Measurements from ENCODE around the gene CLCNKB.

CLCNKB gene

DNA sequence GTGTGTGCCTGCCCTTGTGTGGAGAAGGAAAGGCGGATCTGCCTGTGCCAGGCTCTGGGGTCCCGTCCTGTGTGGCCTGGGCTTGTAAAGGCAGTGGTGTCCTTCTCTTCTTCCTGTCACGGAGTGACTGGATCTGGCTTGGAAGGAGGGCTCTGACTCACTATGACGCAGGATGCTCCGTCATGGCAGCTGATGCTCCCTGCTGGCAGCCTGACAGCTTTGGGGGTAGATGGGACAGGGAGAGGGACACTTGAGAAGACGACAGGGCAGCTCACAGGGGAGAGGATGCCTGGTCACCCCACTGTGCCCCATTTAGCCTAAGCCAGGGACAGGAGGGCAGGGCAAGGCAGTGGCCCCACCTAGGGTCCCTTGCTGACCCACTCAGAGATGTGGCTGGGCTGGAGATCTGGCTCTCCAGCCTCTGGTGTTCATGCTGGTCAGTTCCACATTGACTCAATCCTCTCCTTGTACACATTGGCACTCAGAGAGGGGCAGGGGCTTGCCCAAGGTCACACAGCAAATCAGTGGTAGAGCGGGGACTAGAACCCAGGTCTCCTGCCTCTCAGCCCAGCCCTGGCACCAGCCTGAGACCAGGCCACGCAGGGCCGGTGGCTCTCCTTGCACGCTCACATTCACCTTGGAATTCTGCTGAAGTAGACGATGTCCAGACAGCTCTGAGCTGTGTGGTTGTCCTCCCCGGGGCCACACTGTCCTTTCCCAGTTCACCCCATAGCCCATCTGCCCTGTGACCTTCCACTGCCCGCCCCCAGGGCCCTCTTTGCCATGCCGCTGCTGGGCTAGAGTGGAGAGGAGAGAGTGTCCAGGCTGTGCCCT, 32.7 kb downstream of the CLCNKB start:
- DNase-seq (ENCODE audit: low read depth): no peak

DNA sequence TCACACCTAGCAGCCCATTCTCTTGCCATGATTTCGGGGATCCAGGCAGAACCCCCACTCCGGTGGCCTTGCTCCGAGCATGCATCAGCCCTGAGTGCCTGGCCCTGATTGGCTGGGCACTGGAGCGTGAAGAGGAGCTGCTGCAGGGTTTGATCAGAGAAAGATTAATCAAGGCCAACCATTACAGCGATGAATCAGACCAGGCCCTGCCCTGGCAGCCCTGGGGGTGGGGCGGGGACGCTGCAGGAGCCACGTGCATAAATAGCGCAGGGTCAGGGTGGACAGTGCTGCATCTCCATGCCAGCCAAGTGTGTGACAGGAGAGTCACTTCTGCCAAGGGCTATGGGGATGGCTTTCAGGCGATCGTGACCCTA, 33.3 kb downstream of the CLCNKB start:
- DNase-seq (ENCODE audit: low read depth): no peak

DNA sequence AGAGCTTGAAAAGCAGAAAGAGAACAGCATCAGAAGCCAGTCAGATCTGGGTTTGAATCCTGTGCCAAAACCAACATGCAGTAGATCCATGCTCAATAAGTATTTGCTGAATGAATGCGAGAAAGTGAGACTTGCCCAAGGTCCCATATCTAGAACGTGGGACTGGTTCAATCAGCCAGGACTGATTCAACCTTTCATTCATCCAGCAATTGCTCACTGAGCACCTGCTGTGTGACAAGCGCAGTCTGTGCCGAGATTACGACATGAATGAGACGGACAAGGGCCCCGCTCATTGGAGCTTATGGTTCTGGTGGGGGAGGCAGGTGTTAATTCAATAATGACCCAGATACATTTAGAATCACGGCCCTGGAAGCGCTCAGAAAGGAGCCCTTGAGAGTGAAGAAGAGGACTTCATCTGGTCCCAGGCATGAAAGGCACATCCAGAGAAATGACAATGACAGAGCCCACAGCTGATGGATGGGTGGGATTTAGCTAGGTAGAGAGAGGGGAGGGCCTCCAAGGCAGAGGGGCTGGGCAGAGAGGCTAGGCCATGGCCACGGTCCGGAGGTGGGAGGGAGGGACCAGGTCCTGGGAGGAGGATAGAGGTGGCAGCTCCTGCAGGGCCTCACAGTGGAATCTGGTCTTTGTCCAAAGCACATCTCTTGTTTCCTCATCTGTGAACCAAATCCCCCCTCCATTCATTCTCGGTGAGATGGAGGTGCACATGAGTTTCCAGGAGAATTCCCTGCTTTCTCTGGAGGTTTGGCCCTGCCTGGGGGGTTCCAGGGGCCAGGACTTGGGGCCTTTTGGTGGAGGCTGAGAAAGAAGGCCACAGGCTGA, 34.0 kb downstream of the CLCNKB start:
- DNase-seq (ENCODE audit: low read depth): no peak

DNA sequence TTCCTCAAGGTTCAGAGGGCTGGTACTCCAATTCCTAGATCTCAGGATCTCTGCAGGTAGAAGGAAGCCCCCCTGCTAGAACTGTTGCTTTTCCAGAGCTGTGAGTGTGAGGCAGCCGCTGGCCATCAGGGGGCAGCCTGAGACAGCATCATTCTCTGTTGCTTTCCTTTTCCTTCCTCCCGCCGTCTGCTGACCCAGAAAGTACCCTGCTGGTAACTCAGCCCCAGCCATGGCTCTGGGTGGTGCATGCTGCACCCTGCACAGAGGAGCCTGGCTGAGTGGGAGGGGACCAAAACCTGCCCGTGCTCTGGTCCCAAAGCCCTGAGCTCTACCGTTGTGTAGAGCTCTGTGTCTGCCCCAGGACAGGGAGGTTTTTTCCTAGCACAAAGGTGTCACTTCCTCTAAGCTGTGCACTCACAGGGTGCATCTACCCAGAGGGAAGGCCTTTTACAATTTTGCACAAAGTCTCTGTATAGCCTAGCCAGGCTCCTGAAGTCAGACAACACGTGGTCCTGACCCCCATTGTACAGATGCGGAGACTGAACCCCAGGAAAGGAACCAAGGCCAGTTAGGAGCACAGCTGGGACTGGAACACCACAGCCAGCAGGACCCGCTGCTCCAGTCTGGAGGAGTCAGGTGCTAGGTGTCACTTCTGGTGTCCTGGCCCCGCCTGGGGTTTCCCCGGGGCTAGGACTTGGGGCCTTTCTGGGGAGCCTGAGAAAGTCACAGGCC, 35.5 kb downstream of the CLCNKB start:
- peak; percentile 51 for DNase-seq (ENCODE audit: low read depth)

DNA sequence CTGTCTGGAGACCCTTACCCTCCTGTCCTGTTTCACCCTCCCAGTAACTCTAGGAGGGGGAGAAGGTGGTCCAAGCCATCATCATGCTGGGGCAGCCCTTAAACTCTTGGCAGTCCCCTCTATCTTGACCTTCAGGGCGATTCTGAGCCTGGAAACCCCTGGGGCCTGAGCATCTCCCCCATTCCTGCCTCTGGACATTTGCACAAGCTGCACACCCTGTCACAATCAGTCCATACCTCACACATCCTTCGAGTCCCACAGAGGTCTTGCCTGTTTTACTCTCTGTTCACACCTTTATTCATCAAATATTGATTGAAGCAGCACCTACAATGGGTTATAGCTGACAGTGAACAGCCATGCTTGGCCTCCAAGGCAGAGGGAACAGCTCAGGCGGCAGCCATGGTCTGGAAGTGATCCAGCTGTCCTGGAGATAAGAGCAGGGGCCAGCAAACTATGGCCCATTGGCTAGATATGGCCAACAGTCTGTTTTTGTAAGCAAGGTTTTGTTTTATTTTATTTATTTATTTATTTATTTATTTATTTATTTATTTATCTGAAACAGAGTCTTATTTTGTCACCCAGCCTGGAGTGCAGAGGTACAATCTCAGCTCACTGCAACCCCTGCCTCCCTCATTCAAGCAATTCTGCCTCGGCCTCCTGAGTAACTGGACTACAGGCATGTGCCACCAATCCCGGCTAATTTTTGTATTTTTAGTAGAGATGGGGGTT, 37.0 kb downstream of the CLCNKB start:
- no peak for DNase-seq (ENCODE audit: low read depth)

DNA sequence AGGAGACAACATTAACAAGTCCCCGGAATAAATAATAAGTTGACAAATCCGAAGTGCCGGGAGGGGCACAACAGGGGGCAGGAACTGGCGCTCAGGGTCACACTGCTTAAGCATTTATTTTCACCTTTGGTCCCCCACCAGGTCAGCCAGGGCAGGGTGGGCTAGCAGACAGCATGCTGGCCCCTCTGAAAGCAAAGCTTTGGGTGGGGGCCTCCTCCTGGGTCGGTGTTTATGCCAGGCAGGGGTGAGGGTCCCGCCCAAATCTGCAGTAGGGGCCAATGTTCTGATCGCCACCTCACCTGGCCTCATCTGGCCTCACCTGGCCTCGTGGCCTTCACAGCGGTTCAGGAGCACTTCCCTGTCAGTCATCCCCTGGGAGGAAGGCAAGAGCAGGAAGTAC, 38.1 kb downstream of the CLCNKB start:
- no peak for DNase-seq (ENCODE audit: low read depth)

DNA sequence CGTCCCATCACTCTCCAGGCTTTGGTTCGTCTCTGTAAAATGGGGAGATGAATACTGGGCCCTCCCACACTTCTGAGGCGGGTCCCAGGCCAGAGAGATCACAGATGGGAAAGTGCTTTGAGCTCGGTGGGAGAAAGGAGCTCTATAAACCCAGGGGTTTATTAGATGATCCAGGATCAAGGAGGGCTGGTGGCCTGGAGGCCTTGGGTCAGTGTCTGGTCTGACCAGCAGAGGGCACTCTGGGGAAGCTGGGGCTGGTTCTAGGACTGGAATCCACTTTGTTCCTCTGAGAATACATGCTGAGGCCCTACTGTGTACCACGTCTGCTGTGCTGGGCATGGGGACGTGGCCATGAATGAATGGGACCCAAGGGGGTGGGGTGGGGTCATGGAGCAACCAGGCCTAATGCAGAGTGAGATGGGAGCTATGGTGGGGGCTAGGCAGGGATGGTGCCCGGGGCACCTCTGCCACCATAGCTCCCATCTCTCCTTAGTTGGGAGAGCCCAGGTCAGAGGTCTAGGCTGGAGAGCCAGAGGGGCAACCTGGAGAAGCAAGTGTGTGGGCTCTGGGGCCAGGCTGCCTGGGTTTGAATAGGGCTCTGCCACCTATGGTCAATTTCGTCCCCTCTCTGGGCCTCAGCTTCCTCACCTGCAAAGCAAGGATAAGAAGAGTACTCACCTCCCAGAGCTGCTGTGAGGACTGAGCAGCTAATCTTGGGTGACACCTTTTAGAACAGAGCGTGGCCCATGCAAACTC, 38.9 kb downstream of the CLCNKB start:
- DNase-seq (ENCODE audit: low read depth): peak; percentile 30

DNA sequence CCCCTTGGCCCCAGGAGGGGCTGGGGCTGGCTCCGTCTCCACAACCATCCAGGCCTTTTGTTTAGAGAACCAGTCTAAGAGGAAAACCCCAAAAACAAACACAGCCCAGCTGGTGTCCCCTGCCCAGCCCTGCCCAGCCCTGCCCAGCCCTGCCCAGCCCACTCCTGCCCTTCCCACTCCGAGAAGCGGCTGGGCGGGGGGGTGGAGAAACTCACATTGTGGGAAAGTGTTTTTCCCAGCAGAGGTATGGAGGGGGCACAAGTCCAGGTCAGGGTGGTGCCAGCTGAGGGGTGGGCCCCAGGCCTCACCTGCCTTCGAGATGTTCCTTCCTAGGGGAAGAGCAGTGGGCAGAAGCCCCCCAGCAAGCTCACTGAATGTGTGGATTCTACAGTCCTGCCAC, 39.9 kb downstream of the CLCNKB start:
- DNase-seq (ENCODE audit: low read depth): no peak

DNA sequence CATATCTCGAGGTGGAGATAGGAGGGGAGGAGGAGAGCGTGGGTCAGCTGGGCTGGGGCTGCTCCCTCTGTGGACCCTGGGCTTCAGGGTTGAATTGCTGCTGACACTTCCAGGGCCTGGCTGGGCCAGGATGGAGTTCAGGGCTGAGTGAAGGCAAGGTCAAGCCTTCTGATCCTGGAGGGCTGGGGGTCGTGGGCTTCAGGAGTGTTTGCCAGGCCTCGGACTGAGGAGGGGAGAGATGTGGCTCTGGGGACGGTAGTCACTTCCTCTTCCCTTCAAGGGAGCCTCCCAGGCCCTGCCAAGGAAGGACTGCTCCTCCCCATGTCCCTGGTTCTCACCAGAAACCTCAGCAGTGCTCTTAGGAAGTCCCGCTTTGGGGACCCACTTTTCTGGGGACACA, 41.9 kb downstream of the CLCNKB start:
- DNase-seq (ENCODE audit: low read depth): no peak

DNA sequence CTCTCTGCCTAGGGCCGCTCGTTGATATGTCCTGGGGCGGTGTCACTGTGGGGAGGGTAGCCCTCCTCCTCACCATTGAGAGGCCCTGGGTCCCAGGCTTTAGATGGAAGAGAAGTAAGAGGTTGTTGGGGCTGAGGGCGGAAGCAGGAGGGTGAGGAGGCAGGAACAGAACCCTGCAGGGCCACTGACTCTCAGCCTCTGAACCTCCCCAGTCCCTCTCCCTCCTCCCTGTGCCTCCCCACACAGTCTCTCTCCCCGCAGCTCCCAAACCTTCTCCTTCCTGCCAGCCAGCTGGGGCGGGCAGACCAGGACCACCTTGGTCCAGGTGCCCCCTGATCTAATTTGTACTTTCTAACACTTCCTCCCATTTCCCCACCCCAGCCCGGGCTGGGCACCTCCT, 44.2 kb downstream of the CLCNKB start:
- DNase-seq (ENCODE audit: low read depth): no peak

DNA sequence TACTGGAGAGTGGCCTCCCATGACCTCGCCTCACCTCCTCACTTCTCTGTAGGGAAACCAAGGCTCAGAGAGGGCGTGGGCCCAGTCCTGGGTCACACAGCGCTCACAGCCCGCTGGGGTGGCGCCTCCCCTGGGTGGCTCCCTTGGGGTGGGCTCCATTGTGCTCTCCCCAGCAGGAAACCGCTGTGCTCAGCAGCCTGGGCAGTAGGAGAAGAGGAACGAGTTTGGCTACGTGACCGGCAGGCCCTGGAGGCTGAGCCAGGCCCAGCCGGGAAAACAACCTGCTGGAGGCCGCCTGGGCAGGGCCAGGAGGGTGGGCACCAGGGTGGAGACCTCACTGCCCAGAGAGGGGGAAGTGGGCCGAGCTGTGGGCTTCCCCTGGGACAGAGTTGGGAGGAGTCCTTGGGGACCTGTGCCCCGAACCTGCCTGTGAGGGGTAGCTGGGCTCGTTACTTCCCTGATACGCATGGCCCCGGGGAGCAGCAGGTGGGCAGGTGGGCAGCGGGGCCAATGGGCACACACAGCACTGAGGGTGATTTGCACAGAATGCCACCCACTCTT, 44.8 kb downstream of the CLCNKB start:
- DNase-seq (ENCODE audit: low read depth): no peak

DNA sequence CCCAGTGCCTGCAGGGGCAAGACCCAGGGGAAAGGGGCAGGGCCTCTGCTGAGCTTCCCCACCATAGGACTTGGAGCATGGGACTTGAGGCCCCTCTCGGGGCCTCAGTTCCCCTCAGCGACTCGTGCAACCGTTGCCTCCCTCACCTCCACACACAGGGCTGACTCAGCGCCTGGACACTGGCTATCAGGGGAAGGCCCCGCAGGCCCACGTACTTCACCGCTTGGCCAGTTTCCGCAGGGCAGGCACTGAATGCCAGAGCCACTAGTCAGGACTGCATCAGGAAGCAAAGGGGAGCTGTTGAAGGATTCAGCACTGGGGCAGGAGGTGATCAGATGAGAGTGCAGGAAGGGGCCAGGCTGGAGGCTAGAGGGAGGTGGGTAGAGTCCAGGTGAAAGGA, 45.4 kb downstream of the CLCNKB start:
- no peak for DNase-seq (ENCODE audit: low read depth)

DNA sequence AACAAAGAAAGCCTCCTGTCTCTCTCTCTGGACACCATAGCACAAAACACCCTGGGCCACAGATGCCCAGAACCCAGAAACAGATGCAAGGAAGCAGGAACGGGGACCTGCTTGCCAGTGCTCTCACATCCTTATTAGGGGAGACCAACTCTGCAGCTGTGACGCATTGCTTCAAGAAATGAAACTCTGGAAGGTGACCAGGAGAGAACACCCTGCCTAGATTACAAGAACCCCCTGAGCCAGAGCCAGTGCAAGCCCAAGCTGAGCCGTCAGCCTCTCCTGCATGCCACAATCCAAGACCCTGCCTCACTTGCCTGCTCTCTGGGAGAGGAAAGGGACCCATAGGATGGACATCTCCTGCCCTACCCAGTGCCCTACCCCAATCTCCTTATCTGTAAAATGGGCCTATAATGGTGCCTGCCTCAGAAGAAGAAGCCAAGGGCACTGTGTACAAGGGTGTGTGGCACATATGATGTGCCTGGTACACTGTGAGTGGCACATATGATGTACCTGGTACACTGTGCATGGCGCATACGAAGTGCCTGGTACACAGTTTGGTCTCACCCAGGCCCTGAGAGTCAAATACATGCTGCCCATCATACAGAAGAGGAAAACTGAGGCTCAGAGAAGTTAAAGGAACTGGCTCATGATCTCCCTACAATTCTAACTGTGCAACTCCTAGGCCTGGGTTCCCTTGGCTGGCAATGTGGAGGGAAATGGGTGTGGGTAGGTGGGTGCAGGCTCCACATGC, 46.7 kb downstream of the CLCNKB start:
- no peak for DNase-seq (ENCODE audit: low read depth)

DNA sequence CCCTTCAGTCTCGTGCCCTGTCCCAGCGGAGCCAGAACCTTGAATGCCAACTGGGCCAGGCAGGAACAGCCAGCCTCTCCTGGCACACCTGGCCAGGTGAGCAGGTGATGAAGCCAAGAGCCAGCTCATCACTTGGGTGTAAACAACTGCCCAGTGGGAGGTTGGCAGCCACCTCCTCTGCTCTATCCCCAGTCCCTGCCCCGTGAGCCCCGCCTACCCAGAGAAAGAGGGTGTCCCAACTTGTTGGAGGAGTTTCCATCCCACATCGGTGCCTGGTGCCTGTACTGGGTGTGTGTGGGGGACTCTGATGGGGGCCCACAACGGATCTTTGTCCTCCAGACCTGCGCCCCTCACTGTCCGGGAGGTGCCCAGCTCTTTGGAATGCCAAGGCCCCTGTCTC, 47.7 kb downstream of the CLCNKB start:
- DNase-seq (ENCODE audit: low read depth): no peak

DNA sequence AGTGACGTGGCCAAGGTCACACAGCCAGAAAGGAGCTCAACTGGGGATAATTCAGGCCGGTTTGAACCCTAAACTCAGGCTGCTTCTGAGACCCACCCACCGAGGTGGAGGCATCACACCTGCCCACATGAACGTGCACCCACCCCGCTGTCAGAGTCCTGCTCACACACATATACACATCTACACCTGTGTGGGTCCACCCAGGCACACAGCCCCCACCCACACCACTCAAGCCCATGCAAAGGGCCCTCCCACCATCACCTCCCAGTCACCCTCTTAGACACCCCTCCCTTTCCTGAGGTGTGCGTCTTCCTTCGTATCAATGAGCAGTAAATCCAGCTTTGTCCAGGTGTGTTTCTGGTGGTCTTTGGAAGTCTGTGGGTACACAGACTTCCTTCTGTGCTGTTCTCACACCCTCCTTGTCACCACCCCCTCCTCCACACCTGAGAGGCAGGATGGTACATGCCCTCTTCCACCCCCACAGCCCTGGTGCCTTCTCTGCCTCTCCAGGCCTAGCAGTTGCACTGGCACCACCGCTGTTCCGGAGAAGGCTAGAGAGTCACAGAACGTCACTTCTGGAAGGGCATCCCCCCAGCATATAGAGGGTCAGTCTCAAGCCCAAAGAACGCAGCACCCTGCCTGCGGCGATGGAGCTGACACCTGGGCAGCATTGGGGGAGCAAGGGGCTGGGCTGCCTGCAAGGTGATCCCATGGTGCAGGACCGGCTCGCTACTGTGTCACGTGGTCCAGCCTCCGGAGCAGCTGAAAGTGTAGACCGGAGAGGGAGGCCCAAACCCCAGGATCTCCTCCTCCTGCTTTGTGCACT, 48.7 kb downstream of the CLCNKB start:
- DNase-seq (ENCODE audit: low read depth): no peak

DNA sequence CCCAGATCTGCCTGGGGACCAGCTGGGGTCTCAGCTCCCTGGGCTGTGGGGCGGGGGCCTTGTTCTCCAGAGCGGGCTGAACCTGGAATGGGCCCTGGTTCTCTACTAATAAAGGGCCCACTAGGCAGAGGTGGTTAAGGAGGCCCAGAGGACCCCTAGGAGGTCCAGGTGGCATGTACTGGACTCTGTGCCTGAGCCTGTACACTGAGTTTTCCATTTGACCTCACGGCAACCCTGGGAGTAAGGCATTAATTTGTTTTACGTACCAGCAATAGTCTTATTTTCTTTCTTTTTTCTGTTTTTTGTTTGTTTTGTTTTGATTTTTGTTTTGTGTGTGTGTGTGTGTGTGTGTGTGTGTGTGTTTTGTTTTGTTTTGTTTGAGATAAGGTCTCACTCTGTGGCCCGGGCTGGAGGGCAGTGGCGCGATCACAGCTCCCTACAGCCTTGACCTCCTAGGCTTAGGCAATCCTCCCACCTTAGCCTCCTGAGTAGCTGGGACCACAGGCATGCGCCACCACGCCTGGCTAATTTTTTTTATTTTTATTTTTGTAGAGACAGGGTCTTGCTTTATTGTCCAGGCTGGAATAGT, 49.4 kb downstream of the CLCNKB start:
- DNase-seq (ENCODE audit: low read depth): no peak

DNA sequence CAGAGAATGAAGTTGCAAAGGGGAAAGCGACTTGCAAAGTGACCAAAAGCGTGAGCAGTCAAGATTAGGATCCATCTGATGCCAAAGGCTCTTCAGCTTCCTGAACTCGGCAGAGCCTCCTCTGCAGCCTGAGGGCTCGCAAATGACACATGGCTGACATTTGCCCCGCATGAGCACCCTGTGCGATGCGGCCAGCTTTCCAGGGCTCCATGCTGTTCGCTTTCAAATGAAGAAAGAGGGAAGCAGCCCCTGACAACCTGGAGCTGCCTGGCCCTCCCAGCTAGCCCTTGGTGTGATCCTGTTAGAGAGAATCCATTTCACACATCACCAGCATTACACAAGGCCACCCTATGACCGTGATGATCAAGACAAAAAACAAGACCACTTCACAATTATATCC, 50.0 kb downstream of the CLCNKB start:
- DNase-seq (ENCODE audit: low read depth): no peak

DNA sequence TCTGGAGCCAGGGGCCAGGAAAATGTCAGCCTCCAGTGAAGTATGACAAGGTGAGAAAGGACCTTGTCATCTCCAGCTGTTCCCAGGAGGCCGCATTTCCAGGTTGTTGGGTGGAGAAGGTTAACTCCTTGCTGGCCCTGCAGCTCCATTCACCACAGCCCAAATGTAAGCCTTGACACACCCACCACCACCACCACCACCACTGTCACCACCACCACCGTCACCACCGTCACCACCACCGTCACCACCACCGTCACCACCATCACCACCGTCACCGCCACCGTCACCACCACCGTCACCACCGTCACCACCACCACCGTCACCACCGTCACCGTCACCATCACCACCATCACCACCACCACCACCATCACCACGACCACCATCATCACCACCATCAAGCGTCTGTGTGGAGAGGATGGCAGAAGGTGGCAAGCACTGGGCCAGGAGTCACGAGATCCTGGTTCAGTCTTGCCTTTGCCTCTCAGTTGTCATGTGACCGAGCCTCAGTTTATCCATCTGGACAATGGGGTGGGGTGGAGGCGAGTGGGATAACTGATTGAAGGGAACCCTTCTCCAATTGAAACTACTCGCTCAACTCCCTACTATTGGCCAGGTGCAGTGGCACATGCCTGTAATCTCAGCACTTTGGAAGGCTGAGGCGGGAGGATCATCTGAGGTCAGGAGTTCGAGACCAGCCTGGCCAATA, 51.0 kb downstream of the CLCNKB start:
- no peak for DNase-seq (ENCODE audit: low read depth)

Measured in stimulated activated CD8-positive, alpha-beta memory T cell treated with anti-CD3 and anti-CD28 coated beads, Interleukin-7, amount 100 ng/mL, for 24 hours (primary cell).